Mammary epithelial cell (primary cell): ENCODE measurements around the gene DNAJC3.

Experiments used
- CTCF ChIP-seq, 2 donors: IDR thresholded peaks in 1 of 2; conservative IDR thresholded peaks in 1 of 2; 2 replicates each; pipeline ENCODE4 v1.5.1; 2011 to 2012; ENCODE audit warnings: inconsistent platforms in 2 of 2, low read length in 2 of 2, mild to moderate bottlenecking in 2 of 2, control low read depth in 1 of 2, low read depth in 1 of 2; ENCODE audit not compliant: insufficient read depth in 1 of 2; ENCODE audit errors: extremely low read depth in 1 of 2
- EZH2 ChIP-seq: IDR thresholded peaks from 2 replicates; pipeline ENCODE4 v1.6.1; 2012; ENCODE audit warnings: low read length, inconsistent platforms, borderline replicate concordance

GRCh38 chr13:95842898-95843297, 166.0 kb downstream of the DNAJC3 start:
- TF ChIP-seq CTCF (conservative IDR thresholded peaks at IDR 0.05 in 1 of 2, IDR thresholded peaks at IDR 0.05 in 1 of 2; ENCODE audit: extremely low read depth in 1 of 2, insufficient read depth in 1 of 2, low read depth in 1 of 2, low read length in 2 of 2), result no peak
- TF ChIP-seq EZH2, result no peak
